Activated CD8-positive, alpha-beta memory T cell treated with anti-CD3 and anti-CD28 coated beads for 36 hours (primary cell): ENCODE measurements around the gene PTGER3. TPM values are rescaled to one million over a fixed set of nuclear protein-coding genes. Genes with fewer than 3 reads are reported as not detected.
"Not testable (repeated sequence)": the region's sequence is repeated elsewhere in the genome, so short reads cannot be mapped to it uniquely, and the experiment has no call there.

Source experiments
- CTCF ChIA-PET: fragments of 350-600 bp; sonication (Branson Sonifier 250); formaldehyde crosslinking; loops from one replicate; lab custom pipeline; 2021; ENCODE audit warnings: antibody characterized with exemption; lab: Charles Lee
- POLR2A ChIA-PET: fragments of 350-600 bp; sonication (Branson Sonifier 250); formaldehyde crosslinking; loops from one replicate; lab custom pipeline; 2021; ENCODE audit warnings: antibody characterized with exemption; lab: Charles Lee
- total RNA-seq, 2 experiments: library from RNA; stranded (reverse); gene quantifications; one replicate each; pipeline ENCODE4 v1.2.3, GENCODE V29; 2021

PTGER3 gene
- total RNA-seq, 2 experiments from 2014 or later, result not detected

- ChIA-PET POLR2A (no interaction called here), CTCF (no interaction called here)
Measured at GRCh38 chr1:70977041-70977440, 70.6 kb downstream of the PTGER3 start.

DNA sequence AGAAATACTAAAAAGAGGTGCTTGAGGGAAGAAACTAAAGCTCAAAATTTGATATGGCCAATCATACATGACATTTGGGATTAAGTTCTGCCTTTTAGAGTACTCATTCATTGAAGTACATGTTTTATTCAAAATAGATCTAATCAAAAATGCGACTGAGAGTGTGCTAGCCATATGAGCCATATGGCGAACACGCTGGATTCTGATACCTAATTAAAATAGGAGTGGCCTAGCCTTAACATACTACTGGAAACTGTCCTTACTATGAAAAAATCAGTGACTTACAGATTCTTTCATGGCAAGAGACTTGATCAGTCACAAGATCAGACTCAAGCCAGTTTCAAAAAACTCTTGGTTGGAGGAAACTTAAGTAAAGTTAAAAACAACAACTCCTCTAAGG, 73.9 kb downstream of the PTGER3 start:
- CTCF ChIA-PET, result no interaction called here
- POLR2A ChIA-PET, result no interaction called here

DNA sequence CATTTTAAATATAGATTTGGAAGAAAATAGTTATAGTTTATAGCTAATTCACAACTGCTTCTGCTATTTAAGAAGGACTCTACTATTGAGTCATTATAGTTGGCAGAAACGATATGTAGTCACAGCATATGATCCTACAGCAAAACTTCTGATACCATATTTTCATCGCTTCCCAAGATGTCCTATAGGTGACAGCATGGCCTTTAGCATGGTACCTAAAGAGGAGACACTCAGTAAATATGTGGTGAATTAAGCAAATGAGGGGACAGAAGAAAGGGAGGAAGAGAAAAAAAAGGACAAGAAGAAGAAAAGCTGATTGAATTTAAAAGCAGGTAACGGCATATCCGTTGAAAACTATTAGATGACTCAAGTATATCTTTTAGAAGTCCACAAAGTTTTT, 77.2 kb downstream of the PTGER3 start:
- ChIA-PET CTCF (no interaction called here), POLR2A (no interaction called here)

- CTCF ChIA-PET, result no interaction called here
- POLR2A ChIA-PET, result no interaction called here
Measured at GRCh38 chr1:70966018-70966638, 81.5 kb downstream of the PTGER3 start.

GRCh38 chr1:70963374-70963773, 84.2 kb downstream of the PTGER3 start:
- ChIA-PET CTCF (no interaction called here), POLR2A (no interaction called here)

- POLR2A ChIA-PET, result no interaction called here
- CTCF ChIA-PET, result no interaction called here
Measured at GRCh38 chr1:70961374-70961975, 86.1 kb downstream of the PTGER3 start.

DNA sequence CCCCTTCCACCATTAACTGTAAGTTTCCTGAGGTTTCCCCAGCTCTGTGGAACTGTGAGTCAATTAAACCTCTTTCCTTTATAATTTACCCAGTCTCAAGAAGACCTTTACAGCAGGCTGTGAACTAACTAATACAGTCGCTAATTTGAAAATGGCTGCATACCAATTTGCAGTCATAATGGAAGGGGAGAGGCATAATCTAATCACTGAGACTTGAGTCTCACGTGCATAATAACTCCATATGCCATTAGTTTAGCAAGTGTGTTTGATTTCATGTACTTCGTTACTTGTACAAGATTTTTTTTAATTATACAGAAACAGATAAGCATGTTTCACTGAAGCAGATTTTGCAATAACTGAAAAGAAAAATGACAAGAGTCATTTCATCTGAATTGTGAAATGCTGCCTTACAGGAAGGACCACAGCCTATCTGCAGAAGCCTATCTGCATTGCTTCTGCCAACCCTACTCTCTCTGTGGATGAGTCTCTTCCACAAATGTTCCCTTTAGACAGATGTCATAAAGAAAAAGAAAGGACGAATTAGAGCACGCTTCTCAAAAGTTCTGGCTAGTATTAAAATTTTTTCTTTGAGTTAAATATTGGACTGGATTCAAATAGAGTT, 99.1 kb downstream of the PTGER3 start:
- ChIA-PET CTCF (no interaction called here), POLR2A (no interaction called here)

DNA sequence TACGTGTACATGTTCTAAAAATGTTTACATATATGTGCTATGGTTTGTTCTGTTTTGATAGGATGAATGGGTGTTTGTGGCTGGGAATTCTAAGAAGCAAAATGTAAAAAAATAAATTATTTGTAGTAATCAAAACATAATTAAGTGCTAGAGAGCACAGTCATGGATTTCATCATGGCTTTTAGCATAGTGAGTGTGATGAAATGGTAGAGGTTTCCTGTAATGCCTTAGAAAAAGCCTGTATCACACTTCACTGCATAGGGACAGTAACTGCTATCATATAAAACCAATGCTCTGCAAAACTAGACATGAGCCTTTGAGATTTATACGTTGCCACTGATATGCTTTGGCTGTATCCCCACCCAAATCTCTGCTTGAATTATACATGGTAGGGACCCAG, 99.8 kb downstream of the PTGER3 start:
- POLR2A ChIA-PET, result no interaction called here
- CTCF ChIA-PET, result no interaction called here

DNA sequence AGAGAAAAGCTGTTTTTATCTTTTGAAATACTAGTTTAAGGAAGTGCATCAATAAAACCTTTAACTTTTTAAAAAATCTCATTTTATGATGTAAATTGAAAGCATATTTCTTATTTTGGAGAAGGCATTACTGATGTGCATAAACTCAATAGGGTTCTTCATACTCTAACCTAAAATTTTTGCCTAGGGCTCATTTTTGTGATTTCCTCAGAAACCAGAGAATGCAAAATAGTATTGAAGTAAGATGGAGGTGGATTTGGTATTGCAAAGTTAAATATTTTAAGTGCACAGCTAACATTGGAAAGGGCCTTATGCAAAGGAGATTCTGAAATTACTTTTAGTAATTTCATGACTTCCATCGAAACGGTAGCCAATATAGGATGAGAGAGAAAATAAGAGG, 101.9 kb downstream of the PTGER3 start:
- ChIA-PET CTCF (no interaction called here), POLR2A (no interaction called here)

DNA sequence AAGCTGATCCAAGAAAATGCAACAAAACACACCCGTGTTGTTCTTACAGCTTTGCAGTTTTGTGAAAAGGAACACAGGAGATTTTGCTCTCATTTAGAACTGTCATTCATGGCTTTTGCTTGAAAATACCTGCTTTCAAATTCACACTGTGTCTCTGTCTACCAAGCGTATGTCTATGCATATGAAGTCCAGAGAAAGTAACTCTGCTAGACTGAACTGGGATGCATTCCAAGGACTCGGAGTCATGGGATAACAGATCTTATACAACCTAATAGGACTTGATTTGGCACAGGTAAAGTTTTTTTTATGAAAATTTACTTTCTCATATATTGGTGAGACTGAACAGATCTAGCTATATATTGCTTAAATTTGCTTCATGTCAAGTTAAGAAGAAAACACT, 102.4 kb downstream of the PTGER3 start:
- ChIA-PET POLR2A (no interaction called here), CTCF (no interaction called here)

DNA sequence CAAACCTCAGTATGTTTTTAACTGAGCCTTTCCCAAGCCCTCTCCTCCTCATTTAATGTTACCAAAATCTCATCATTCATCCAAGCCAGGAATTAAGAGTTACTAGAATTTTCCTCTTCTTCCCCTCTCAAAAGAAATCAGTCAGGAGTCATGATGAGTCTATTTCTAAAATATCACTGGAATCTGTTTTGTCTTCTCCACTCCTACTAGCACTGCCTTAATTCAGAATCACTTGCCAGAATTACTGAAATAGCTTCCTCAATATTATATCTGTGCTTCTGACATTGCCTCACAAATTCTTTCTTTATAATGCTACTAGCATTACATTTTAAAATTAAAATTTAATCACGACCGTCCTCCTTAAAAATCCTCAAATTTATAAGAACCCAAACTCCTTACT, 106.1 kb downstream of the PTGER3 start:
- CTCF ChIA-PET, result no interaction called here
- POLR2A ChIA-PET, result no interaction called here

DNA sequence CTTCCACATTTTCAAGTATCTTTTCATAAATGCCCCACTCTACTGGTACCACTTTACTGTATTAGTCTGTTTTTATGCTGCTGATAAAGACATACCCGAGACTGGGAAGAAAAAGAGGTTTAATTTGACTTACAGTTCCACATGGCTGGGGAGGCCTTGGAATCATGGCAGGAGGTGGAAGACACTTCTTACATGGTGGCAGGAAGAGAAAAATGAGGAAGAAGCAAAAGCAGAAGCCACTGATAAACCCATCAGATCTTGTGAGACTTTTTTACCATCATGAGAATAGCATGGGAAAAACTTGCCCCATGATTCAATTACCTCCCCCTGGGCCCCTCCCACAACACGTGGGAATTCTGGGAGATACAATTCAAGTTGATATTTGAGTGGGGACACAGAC, 107.2 kb downstream of the PTGER3 start:
- POLR2A ChIA-PET, CTCF ChIA-PET: not testable (repeated sequence)

- POLR2A ChIA-PET, result no interaction called here
- CTCF ChIA-PET, result no interaction called here
Measured at GRCh38 chr1:70934194-70934961, 113.2 kb downstream of the PTGER3 start.

GRCh38 chr1:70930062-70930461, 117.6 kb downstream of the PTGER3 start:
- ChIA-PET CTCF (no interaction called here), POLR2A (interaction anchor here (0.6 kb wide), 1 partner anchor 461 kb away, joined by 13 read pairs; no protein-coding TSS in a partner anchor)

DNA sequence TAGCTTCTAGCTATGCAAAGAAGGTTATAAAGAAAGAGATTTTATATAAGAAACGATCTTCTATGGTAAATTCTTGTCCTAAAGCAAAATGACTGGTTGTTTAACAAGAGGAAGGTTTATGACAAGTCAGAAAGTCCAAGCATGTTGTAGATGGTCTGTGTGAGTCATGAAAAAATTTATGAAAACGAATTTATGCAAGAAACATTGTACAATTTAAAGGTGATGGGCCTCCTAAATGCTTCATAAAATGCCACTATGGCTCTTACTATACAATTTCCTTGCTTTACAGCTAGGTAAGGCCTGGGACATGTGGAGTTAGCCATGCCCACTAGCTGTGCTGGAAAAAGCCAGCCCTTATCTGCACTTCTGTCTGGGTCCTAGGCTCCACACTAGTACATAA, 125.4 kb downstream of the PTGER3 start:
- POLR2A ChIA-PET, result no interaction called here
- CTCF ChIA-PET, result no interaction called here

Other genes with a start within 250 kb of the PTGER3 start
- gene ZRANB2, start 33.2 kb upstream of the PTGER3 start, total RNA-seq, result 100 to 1,000 TPM; 103 TPM